ENCODE measurements around the gene SLC18A2. TPM values are rescaled to one million over a fixed set of nuclear protein-coding genes. Genes with fewer than 3 reads are reported as not detected.

The SLC18A2 gene
- total and polyA plus RNA-seq, 2 donors (not counting 1 experiment from before 2014, with no cell fraction given): under 0.01 TPM; not detected in 1

DNA sequence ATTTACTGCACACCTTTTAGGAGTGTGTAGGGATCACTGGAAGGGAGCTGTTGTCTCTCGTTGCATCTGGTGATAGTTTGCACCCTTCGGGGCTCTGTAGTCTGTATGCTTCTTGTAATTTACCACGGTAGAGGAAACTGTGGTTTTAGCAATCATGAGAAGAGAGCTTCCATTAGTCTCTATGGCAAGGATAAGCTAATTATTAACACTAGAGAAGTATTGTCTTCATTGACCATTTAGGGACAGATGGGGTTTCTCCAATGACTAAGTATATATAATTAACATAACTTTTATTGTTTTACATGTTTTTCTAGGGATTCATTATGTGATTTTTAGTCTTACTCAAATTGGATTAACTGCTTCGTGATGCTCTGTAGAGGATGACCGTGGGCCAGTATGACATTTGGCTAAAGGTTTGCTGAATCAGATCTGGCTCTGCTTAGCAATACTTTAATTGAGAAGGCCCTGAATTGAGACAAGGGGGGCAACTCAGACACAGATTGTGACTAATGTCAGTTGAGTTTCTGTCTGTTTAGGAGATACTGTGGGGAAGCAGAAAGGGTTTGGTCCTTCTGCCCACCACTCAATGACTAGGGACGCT lies 8.7 kb downstream of the SLC18A2 start:
- no peak overlapping the region for H3K9ac ChIP-seq (ENCODE audit: insufficient read depth, low read length)
- no peaks in the 10 kb centered on the region for H3K27me3 ChIP-seq (ENCODE audit: control insufficient read depth, insufficient read depth, low read length)
- DNase-seq (ENCODE audit: low read depth in 2 of 2): no peak

GRCh38 chr10:117250411-117250810 lies 9.5 kb downstream of the SLC18A2 start:
- H3K9me3 ChIP-seq (ENCODE audit: control insufficient read depth, insufficient read depth, low read depth, low read length): no peaks in the 10 kb centered on the region
- no peak overlapping the region for H3K27ac ChIP-seq (ENCODE audit: insufficient read depth, low read length)
- no peak overlapping the region for H2AFZ ChIP-seq (ENCODE audit: low read length)
- no peaks in the 10 kb centered on the region for H3K36me3 ChIP-seq (ENCODE audit: control insufficient read depth, insufficient read depth, low read length)
- H3K4me3 ChIP-seq (replicated peaks in 1 of 4; ENCODE audit: control extremely low read depth in 1 of 4, insufficient read depth in 1 of 4, low read depth in 3 of 4, low read length in 4 of 4): no peak overlapping the region
- no peaks in the 10 kb centered on the region for H3K79me2 ChIP-seq (ENCODE audit: control insufficient read depth, insufficient read depth, low read length)
- TF ChIP-seq EZH2 (IDR thresholded peaks at IDR 0.05; ENCODE audit: low read length, missing control alignments): no peak
- H3K9ac ChIP-seq (ENCODE audit: insufficient read depth, low read length): no peak overlapping the region
- no peak overlapping the region for H3K4me2 ChIP-seq (ENCODE audit: extremely low read depth, insufficient read depth, low read length)
- H3K4me1 ChIP-seq (ENCODE audit: control insufficient read depth, extremely low read depth, insufficient read depth, low read length): no peaks in the 10 kb centered on the region
- no peak for DNase-seq (ENCODE audit: low read depth in 2 of 2)
- no peaks in the 10 kb centered on the region for H4K20me1 ChIP-seq (ENCODE audit: control insufficient read depth, extremely low read depth, insufficient read depth, low read length)
- H3K27me3 ChIP-seq (ENCODE audit: control insufficient read depth, insufficient read depth, low read length): no peaks in the 10 kb centered on the region

More for the DNA sequence above, 8.7 kb downstream of the SLC18A2 start:
- H3K4me2 ChIP-seq (ENCODE audit: extremely low read depth, insufficient read depth, low read length): no peak overlapping the region
- no peaks in the 10 kb centered on the region for H3K36me3 ChIP-seq (ENCODE audit: control insufficient read depth, insufficient read depth, low read length)
- no peaks in the 10 kb centered on the region for H4K20me1 ChIP-seq (ENCODE audit: control insufficient read depth, extremely low read depth, insufficient read depth, low read length)
- H2AFZ ChIP-seq (ENCODE audit: low read length): no peak overlapping the region
- H3K79me2 ChIP-seq (ENCODE audit: control insufficient read depth, insufficient read depth, low read length): no peaks in the 10 kb centered on the region
- no peaks in the 10 kb centered on the region for H3K9me3 ChIP-seq (ENCODE audit: control insufficient read depth, insufficient read depth, low read depth, low read length)
- no peak for TF ChIP-seq EZH2 (IDR thresholded peaks at IDR 0.05; ENCODE audit: low read length, missing control alignments)
- TF ChIP-seq, protein P1, sequence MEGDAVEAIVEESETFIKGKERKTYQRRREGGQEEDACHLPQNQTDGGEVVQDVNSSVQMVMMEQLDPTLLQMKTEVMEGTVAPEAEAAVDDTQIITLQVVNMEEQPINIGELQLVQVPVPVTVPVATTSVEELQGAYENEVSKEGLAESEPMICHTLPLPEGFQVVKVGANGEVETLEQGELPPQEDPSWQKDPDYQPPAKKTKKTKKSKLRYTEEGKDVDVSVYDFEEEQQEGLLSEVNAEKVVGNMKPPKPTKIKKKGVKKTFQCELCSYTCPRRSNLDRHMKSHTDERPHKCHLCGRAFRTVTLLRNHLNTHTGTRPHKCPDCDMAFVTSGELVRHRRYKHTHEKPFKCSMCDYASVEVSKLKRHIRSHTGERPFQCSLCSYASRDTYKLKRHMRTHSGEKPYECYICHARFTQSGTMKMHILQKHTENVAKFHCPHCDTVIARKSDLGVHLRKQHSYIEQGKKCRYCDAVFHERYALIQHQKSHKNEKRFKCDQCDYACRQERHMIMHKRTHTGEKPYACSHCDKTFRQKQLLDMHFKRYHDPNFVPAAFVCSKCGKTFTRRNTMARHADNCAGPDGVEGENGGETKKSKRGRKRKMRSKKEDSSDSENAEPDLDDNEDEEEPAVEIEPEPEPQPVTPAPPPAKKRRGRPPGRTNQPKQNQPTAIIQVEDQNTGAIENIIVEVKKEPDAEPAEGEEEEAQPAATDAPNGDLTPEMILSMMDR (conservative IDR thresholded peaks at IDR 0.05 in 1 of 2, IDR thresholded peaks at IDR 0.05 in 1 of 2; ENCODE audit: low read depth in 1 of 2, low read length in 2 of 2): no peak
- H3K27ac ChIP-seq (ENCODE audit: insufficient read depth, low read length): no peak overlapping the region
- no peaks in the 10 kb centered on the region for H3K4me1 ChIP-seq (ENCODE audit: control insufficient read depth, extremely low read depth, insufficient read depth, low read length)
- H3K4me3 ChIP-seq (replicated peaks in 1 of 4; ENCODE audit: control extremely low read depth in 1 of 4, insufficient read depth in 1 of 4, low read depth in 3 of 4, low read length in 4 of 4): no peak overlapping the region

GRCh38 chr10:117253908-117254307 lies 13.0 kb downstream of the SLC18A2 start:
- H3K9ac ChIP-seq (ENCODE audit: insufficient read depth, low read length): no peak overlapping the region
- H3K4me1 ChIP-seq (ENCODE audit: control insufficient read depth, extremely low read depth, insufficient read depth, low read length): no peaks in the 10 kb centered on the region
- no peak overlapping the region for H2AFZ ChIP-seq (ENCODE audit: low read length)
- H3K36me3 ChIP-seq (ENCODE audit: control insufficient read depth, insufficient read depth, low read length): no peaks in the 10 kb centered on the region
- no peaks in the 10 kb centered on the region for H4K20me1 ChIP-seq (ENCODE audit: control insufficient read depth, extremely low read depth, insufficient read depth, low read length)
- no peak overlapping the region for H3K4me3 ChIP-seq (replicated peaks in 1 of 4; ENCODE audit: control extremely low read depth in 1 of 4, insufficient read depth in 1 of 4, low read depth in 3 of 4, low read length in 4 of 4)
- no peak for TF ChIP-seq EZH2 (IDR thresholded peaks at IDR 0.05; ENCODE audit: low read length, missing control alignments)
- TF ChIP-seq, protein P1 (conservative IDR thresholded peaks at IDR 0.05 in 1 of 2, IDR thresholded peaks at IDR 0.05 in 1 of 2; ENCODE audit: low read depth in 1 of 2, low read length in 2 of 2): no peak
- no peak overlapping the region for H3K4me2 ChIP-seq (ENCODE audit: extremely low read depth, insufficient read depth, low read length)
- H3K9me3 ChIP-seq (ENCODE audit: control insufficient read depth, insufficient read depth, low read depth, low read length): no peaks in the 10 kb centered on the region
- H3K79me2 ChIP-seq (ENCODE audit: control insufficient read depth, insufficient read depth, low read length): no peaks in the 10 kb centered on the region
- no peak overlapping the region for H3K27ac ChIP-seq (ENCODE audit: insufficient read depth, low read length)
- no peak for DNase-seq (ENCODE audit: low read depth in 2 of 2)
- no peaks in the 10 kb centered on the region for H3K27me3 ChIP-seq (ENCODE audit: control insufficient read depth, insufficient read depth, low read length)

Data from fibroblast of lung (primary cell).